ENCODE data around the gene RBMS3.

DNA sequence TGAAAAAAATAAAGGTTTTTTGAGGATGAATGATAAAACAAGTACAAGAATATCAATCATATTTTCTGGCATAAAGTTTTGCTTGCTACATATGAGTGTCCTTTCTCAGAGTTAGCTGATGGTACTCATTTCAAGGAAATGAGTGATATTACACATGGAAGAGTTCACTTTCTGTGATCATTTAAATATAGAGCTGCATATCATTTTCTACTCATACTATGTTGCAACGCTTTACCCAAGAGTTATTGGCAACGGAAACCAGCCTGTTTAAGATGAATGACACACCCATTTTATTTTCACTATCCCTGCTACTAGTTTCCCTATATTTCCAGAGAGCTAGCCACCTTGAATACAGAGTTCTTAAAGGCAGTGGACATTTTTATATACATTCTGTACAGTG, 35.4 kb upstream of the RBMS3 start:
- no peak for TF ChIP-seq CTCF (IDR thresholded peaks at IDR 0.05)
- TF ChIP-seq POLR2A (IDR thresholded peaks at IDR 0.05): no peak

All from thyroid gland (tissue), 4 donors.